Measurements from ENCODE around the gene FAM90A26.
A peak's percentile ranks its signal among the peaks of the same experiment; 100 is the strongest.
"Not testable (repeated sequence)": the region's sequence is repeated elsewhere in the genome, so short reads cannot be mapped to it uniquely, and the experiment has no call there.

FAM90A26 gene

GRCh38 chr4:9169791-9170459, at the start of gene FAM90A26:
Gene FAM90A26, plus strand, starts transcription at chr4:9170409. Its CDS starts 2,764 bp downstream, at chr4:9173173.
- not testable (repeated sequence) for DNase-seq

- DNase-seq, result not testable (repeated sequence)
Measured at GRCh38 chr4:9122711-9123110, 47.5 kb upstream of the FAM90A26 start.

GRCh38 chr4:9123572-9124007, 46.6 kb upstream of the FAM90A26 start:
- peak in 33 of 56 donors; percentile 3 to 84 (median 32) for DNase-seq

DNA sequence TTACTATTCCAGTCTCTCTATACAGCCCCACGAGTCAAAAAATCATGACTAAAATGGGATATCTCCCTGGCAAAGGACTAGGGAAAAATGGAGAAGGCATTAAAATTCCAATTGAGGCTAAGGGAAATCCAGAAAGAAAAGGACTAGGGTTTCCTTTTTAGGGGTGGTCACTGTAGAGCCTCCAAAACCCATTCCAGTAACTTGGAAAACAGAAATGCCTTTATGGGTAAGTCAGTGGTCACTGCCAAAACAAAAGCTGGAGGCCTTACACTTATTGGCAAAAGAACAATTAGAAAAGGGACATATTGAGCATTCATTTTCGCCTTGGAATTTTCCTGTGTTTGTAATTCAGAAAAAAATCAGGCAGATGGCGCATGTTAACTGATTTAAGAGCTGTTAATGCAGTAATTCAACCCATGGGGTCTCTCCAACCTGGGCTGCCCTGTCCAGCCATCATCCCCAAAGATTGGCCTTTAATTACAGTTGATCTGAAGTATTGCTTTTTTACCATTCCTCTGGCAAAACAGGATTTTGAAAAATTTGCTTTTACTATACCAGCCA, 44.5 kb upstream of the FAM90A26 start:
- DNase-seq, result not testable (repeated sequence)

DNA sequence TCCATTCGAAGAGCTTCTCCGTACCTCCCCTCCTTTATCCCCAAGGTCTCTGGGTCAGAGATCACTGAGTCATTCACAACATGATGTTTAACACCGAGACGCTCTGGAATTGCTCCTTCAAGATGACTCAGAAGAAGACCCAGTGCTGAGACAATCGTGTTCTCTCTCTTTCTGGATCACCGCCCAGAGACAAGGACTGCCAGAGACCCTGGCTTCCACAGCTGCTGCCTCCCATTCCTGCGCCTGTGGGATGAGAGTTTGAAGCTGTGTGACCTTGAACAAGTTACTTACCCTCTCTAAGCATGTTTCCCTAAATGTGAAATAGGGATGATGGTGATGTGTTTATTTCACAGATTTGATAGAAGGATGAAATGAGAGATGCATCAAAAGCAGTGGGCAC, 38.8 kb upstream of the FAM90A26 start:
- not testable (repeated sequence) for DNase-seq

DNA sequence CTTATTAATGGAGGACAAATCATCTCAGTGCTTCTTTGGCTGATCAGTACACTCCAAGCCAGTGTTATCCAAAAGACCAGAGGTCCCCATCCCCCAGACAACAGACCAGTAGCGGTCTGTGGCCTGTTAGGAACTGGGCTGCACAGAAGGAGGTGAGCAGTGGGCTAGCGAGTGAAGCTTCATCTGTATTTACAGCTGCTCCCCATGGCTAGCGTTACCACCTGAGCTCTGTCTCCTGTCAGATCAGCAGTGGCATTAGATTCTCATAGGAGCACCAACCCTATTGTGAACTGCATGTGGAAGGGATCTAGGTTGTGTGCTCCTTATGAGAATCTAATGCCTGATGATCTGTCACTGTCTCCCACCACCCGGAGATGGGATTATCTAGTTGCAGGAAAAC, 37.4 kb upstream of the FAM90A26 start:
- not testable (repeated sequence) for DNase-seq

DNA sequence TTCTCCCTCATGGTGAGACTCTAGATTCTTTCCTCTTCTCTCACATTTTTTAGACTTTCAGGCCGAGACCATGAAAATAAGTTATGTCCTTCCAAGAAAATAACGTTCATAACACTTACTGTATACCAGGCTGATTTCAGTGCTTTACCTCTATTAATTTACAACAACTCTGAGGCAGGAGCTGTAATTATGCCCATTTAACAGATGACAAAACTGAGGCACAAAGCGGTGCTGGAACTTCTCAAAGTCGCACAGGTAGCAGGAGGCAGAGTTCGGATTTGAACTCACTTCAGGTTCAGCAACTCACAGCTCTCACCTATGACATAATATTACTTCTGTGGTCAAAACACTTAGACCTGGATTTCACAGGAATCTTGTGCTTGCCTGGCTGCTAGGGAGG, 36.2 kb upstream of the FAM90A26 start:
- DNase-seq, result not testable (repeated sequence)

DNA sequence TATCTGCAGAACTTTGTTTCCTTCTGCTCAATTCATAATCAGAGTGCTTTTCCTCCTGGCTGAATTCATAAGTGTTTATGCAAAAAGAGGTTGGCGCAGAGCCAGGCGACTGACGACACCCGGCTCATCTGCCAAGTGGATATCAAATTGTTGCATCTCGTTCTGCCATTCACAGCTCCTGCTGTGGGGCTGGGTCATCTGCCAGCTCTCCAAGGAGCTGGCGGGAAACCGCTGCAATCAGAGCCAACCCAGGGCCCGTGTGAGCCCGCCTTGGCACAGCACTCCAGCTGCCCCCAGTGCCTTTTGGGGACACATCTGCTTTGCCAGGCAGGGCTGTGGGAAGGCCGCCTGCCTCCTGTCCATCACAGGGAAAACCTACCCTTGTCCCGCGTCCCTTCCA, 35.7 kb upstream of the FAM90A26 start:
- peak in 40 of 56 donors; percentile 3 to 91 (median 38) for DNase-seq

DNA sequence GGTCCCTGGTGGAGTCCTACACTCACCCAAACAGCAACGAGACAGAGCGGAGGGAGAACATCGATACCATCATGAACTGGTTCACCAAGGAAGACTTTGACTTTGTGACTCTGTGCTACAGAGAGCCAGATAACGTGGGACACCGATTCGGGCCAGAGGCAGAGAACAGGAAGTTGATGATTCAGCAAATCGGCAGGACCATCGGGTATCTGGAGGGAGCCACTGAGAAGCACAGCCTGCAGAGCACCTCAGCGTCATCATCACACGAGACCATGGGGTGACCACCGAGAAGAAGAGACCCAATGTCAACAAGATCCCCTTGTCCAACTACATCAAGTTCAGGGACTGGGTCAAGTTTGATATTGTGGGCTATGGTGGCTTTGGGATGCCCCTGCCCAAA, 29.2 kb upstream of the FAM90A26 start:
- DNase-seq, result not testable (repeated sequence)

- not testable (repeated sequence) for DNase-seq
Measured at GRCh38 chr4:9142786-9143185, 27.4 kb upstream of the FAM90A26 start.

DNA sequence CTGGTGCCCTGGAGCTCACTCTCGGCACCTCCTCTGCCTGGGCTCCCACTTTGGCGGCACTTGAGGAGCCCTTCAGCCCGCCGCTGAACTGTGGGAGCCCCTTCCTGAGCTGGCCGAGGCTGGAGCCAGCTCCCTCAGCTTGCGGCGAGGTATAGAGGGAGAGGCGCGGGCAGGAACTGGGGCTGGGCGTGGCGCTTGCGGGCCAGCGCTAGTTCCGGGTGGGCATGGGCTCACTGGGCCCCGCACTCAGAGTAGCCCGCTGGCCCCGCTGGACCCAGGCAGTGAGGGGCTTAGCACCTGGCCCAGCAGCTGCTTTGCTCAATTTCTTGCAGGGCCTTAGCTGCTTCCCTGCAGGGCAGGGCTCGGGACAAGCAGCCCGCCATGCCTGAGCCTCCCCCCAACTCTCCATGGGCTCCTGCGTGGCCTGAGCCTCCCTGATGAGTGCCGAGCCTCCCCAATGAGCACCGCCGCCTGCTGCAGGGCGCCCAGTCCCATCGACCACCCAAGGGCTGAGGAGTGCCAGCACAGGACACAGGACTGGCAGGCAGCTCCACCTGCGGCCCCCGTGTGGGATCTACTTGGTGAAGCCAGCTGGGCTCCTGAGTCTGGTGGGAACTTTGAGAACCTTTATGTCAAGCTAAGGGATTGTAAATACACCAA, 26.7 kb upstream of the FAM90A26 start:
- DNase-seq, result no peak

DNA sequence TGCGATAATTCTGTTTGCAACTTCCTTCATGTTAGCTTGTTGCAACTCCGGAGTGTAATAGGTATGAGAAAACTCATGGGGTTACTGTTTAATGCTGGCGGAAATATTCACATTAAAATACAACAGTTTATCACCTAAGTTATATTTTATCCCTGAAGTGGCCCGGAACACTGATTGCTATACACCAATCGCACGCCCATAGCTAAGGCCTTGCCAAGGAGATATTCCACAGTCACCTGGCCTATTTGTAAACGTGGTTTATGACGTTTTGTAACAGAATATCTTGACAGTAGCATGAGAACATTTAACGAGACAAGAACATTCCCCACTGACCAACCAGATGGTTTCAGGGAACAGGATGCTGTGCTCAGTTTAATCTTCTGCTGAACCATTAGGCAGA, 23.2 kb upstream of the FAM90A26 start:
- DNase-seq, result no peak

- DNase-seq, result not testable (repeated sequence)
Measured at GRCh38 chr4:9147368-9147767, 22.8 kb upstream of the FAM90A26 start.

GRCh38 chr4:9148611-9149409, 21.4 kb upstream of the FAM90A26 start:
- DNase-seq, result not testable (repeated sequence)

DNA sequence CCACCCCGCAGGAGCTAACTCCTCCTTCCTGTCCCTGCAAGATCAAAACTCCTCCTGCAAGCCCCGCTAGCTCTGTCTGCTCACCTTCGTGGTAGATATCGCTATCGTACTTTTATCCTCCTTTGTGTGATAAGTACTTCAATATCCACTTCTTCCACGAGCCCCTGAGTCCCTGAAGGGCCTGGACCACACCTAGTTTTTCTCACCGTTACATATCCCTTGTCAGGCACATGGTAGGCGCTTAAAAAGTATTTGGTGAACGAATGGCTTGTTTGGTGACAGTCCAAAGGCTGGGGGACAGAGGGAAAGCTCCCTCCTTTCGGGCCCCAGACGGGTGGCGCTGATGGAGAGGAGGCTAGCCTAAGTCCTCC, 18.4 kb upstream of the FAM90A26 start:
- peak in 1 of 56 donors; percentile 53 for DNase-seq

DNA sequence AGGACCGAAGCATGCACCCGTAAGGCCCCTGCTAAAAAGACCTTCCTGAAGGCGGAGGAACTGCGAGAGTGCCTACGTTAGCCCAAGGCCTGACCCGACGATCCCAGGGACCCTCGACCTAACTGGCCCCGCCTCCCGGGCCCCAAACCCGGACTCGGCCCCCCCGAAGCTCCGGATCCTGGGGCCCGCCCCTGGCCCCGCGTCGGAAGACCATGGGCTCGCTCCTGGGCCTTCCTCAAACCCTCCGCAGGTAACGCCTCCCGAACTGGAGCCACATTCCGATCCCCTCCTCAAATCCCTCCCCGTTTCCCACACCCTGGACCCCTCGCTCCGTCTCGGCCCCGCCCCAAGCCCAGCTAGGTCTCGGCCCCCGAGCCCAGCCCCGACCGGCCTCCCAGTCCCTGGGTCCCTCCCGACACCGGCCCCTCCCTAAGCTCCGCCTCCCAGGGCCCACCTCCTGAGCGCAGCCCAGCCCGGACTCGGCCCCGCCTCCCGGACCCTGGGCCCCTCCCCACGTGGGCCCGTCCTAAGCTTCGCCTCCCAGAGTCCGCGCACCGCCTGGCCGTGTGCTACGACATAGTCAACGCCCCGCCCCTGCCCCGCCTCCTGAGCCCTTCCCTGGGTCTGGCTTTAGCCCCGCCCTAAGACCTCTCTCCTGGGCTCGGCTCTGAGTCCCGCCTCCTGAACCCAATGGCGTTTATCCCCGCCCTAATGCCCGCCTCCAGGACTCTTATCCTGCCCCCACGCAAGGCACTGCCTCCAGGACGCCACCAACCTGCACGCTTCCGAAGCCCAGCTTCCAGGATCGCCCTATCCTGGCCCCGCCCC, 17.8 kb upstream of the FAM90A26 start:
- DNase-seq, result peak in 55 of 56 donors; percentile 37 to 99 (median 95)

- DNase-seq, result peak; percentile 72 to 99 (median 96)
Measured at GRCh38 chr4:9153008-9153570, 17.1 kb upstream of the FAM90A26 start.

DNA sequence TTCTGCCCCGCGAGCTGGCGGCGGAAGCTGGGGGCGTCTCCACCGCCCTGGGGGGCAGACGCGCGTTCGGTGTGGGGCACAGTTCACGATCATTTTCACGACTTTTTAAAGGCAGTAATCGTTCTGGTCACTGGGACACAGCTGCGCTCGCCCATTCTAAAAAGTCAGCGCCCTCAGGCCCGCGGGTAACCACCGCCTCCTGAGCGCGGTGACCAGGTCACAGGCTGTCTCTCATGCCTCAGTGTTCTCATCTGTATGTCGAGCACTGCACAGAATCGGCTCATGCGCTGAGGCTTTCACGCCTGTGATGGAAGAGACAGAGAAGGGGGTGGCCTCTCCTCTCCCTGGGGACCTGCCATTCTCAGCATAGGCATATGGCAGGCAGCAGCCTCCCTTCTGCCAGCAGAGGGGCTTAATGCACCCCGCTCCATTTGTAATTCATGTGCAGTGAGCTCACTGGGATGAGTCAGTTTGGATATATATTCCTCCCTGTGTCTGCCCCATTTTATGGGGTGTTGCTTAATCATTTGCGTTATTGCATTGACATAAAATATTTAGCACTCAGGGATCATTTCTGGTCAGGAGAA, 16.5 kb upstream of the FAM90A26 start:
- peak in 6 of 56 donors; percentile 6 to 61 (median 21) for DNase-seq

DNA sequence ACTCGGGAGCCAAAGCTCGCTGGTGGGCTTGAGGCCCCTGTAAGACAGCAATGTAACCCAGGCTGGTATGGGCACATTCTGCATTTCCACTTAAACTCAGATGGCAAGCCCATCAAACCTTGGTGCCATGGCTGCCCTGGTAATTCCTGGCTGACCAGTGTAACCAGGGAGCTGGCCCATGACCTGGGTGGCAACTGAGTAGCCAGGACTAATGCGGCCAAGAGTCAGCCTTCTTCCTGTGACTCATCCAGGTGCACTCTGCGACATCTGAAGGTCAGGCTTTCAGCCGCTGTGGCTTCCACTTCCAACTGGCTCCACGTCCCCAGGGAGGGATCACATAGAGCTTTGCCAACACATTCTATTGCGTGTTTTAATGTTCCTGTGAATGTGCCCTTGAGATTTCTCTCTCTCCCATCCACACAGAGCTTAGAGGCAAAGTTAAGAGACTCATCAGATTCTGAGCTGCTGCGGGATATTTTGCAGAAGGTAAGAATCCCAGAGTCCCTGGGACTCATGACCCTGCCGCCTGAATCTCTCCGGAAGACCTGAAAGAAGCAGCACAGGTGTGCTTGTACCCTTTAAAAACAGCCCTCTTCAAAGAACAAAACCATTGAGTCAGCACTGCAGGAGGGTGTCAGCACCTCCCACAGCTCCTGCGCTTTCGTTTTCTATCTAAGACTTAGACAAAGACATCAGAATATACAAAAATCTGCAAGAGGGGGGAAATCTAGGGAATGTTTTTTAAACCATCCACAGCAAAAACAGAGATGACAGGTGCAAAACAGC, 14.9 kb upstream of the FAM90A26 start:
- peak in 2 of 56 donors; percentile 4 to 14 for DNase-seq

All from amygdala (tissue), 56 donors.